ENCODE results near the gene CALML4. TPM values are rescaled to one million over a fixed set of nuclear protein-coding genes. Genes with fewer than 3 reads are reported as not detected.
A peak's percentile ranks its signal among the peaks of the same experiment; 100 is the strongest.

CALML4 gene, protein sequence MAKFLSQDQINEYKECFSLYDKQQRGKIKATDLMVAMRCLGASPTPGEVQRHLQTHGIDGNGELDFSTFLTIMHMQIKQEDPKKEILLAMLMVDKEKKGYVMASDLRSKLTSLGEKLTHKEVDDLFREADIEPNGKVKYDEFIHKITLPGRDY
- total RNA-seq, result 1 to 10 TPM; 3.0 to 5.1 (median 3.8) TPM

GRCh38 chr15:68204776-68205557, at the start of gene CALML4:
Gene CALML4, minus strand, starts transcription at chr15:68205332. Its CDS starts 85 bp downstream, at chr15:68205247.
- peaks cover 8 to 21% of the 10 kb centered on the region in 2 donors for H3K4me1 ChIP-seq
- no peaks in the 10 kb centered on the region for H3K9me3 ChIP-seq
- intact Hi-C loops (cut with DNase I), result no loop called here
- no peak for TF ChIP-seq POLR2A (IDR thresholded peaks at IDR 0.05)
- TF ChIP-seq, protein P1, sequence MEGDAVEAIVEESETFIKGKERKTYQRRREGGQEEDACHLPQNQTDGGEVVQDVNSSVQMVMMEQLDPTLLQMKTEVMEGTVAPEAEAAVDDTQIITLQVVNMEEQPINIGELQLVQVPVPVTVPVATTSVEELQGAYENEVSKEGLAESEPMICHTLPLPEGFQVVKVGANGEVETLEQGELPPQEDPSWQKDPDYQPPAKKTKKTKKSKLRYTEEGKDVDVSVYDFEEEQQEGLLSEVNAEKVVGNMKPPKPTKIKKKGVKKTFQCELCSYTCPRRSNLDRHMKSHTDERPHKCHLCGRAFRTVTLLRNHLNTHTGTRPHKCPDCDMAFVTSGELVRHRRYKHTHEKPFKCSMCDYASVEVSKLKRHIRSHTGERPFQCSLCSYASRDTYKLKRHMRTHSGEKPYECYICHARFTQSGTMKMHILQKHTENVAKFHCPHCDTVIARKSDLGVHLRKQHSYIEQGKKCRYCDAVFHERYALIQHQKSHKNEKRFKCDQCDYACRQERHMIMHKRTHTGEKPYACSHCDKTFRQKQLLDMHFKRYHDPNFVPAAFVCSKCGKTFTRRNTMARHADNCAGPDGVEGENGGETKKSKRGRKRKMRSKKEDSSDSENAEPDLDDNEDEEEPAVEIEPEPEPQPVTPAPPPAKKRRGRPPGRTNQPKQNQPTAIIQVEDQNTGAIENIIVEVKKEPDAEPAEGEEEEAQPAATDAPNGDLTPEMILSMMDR (IDR thresholded peaks at IDR 0.05), result no peak
- H3K36me3 ChIP-seq, result no peaks in the 10 kb centered on the region
- H3K27me3 ChIP-seq, result no peaks in the 10 kb centered on the region
- 32 to 33% methylated on average over 15 to 16 of the region's 16 CpGs for WGBS, 2 donors
- DNase-seq, result peak; percentile 63 to 77
- no peak within 1 kb of the TSS for H3K4me3 ChIP-seq (replicated peaks in 1 of 3)
- peak within 1 kb of the TSS in 1 of 3 donors; percentile 19 for H3K27ac ChIP-seq

- 27 to 33% methylated on average over 7 of the region's 7 CpGs for WGBS, 2 donors
- intact Hi-C loops (cut with DNase I), result no loop called here
- Histone ChIP-seq H3K9me3 (no peaks in the 10 kb centered on the region), H3K36me3 (no peaks in the 10 kb centered on the region), H3K4me1 (peaks cover 4 to 11% of the 10 kb centered on the region in 2 donors), H3K27ac (no peak overlapping the region), H3K27me3 (no peaks in the 10 kb centered on the region), H3K4me3 (replicated peaks in 1 of 3) (no peak overlapping the region)
- DNase-seq, result peak; percentile 30 to 37
- TF ChIP-seq, protein P1 (IDR thresholded peaks at IDR 0.05), result peak; percentile 64 to 91 (median 80)
- TF ChIP-seq POLR2A (IDR thresholded peaks at IDR 0.05), result no peak
Observed at GRCh38 chr15:68252925-68253534, 47.9 kb upstream of the CALML4 start.

GRCh38 chr15:68249058-68249713, 44.1 kb upstream of the CALML4 start:
- no peak overlapping the region for H3K27ac ChIP-seq
- no peak for DNase-seq
- no peaks in the 10 kb centered on the region for H3K27me3 ChIP-seq
- intact Hi-C loops (cut with DNase I), result no loop called here
- peaks cover 0 to 3% of the 10 kb centered on the region in 2 donors for H3K4me1 ChIP-seq
- H3K4me3 ChIP-seq (replicated peaks in 1 of 3), result no peak overlapping the region
- H3K36me3 ChIP-seq, result no peaks in the 10 kb centered on the region
- 82 to 85% methylated on average over 3 of the region's 3 CpGs for WGBS, 2 donors
- no peaks in the 10 kb centered on the region for H3K9me3 ChIP-seq
- TF ChIP-seq, protein P1 (IDR thresholded peaks at IDR 0.05), result no peak
- TF ChIP-seq POLR2A (IDR thresholded peaks at IDR 0.05), result no peak

- DNase-seq, result no peak
- intact Hi-C loops (cut with DNase I), result no loop called here
- Histone ChIP-seq H3K36me3 (no peaks in the 10 kb centered on the region), H3K9me3 (no peaks in the 10 kb centered on the region), H3K27me3 (no peaks in the 10 kb centered on the region), H3K4me1 (no peaks in the 10 kb centered on the region), H3K4me3 (replicated peaks in 1 of 3) (no peak overlapping the region), H3K27ac (no peak overlapping the region)
- 98 to 100% methylated on average over 1 of the region's 1 CpG for WGBS, 2 donors
- TF ChIP-seq POLR2A (IDR thresholded peaks at IDR 0.05), result no peak
- TF ChIP-seq, protein P1 (IDR thresholded peaks at IDR 0.05), result no peak
Observed at GRCh38 chr15:68244235-68244634, 39.1 kb upstream of the CALML4 start.
